Gastrocnemius medialis (tissue), 4 donors: ENCODE data around the gene CRNKL1. TPM values are rescaled to one million over a fixed set of nuclear protein-coding genes. Genes with fewer than 3 reads are reported as not detected.

Experiments
- ATAC-seq, 2 donors: fragments of 150-250 bp; one replicate each; pipeline ENCODE4 v1.9.1; 2016
- DNase-seq, 2 donors: peaks; one replicate each; pipeline ENCODE4 v3.0.0-alpha.2; 2019
- H3K27ac ChIP-seq, 4 donors: fragments of 200-600 bp; sonication (generic); 1 replicate in 1 of 4; 2 replicates in 3 of 4; pipeline ENCODE4 v1.5.1; 2016 to 2018; ENCODE audit warnings: mild to moderate bottlenecking in 2 of 4, moderate library complexity in 1 of 4
- H3K27me3 ChIP-seq, 3 donors: fragments of 200-600 bp; sonication (generic) in 2 of 3; 1 replicate in 1 of 3; 2 replicates in 2 of 3; pipeline versions ENCODE4 v1.5.1 to v1.6.0; 2016 to 2019; ENCODE audit warnings: mild to moderate bottlenecking in 1 of 3, moderate library complexity in 1 of 3
- H3K36me3 ChIP-seq, 2 donors: fragments of 200-600 bp; sonication (generic) in 1 of 2; one replicate each; pipeline ENCODE4 v1.5.1; 2017 to 2018
- H3K4me1 ChIP-seq, 2 donors: fragments of 200-600 bp; sonication (generic) in 1 of 2; one replicate each; pipeline ENCODE4 v1.5.1; 2016 to 2017; ENCODE audit warnings: mild to moderate bottlenecking in 2 of 2
- H3K4me3 ChIP-seq, 4 donors: fragments of 200-600 bp; sonication (generic) in 3 of 4; 1 replicate in 1 of 4; 2 replicates in 3 of 4; pipeline ENCODE4 v1.5.1; 2016 to 2019; ENCODE audit warnings: mild to moderate bottlenecking in 2 of 4
- H3K9me3 ChIP-seq, 3 donors: fragments of 200-600 bp; sonication (generic) in 2 of 3; 1 replicate in 1 of 3; 2 replicates in 2 of 3; pipeline ENCODE4 v1.5.1; 2016 to 2019
- POLR2A ChIP-seq, 2 donors: fragments of 450-650 bp; IDR thresholded peaks; one replicate each; pipeline ENCODE4 v1.6.1; 2017; ENCODE audit warnings: antibody characterized with exemption in 2 of 2, mild to moderate bottlenecking in 2 of 2, moderate library complexity in 2 of 2
- in situ Hi-C, 4 donors: fragments of 200-750 bp; cut with MboI; loops; one replicate each; pipeline versions ENCODE4 v1.15.0 to v1.8.0; 2017; ENCODE audit warnings: low sequenced_read_pairs in 4 of 4
- intact Hi-C: fragments of 100-400 bp; cut with DNase I; formaldehyde crosslinking; loops from one replicate; pipeline ENCODE4 v1.15.1; 2023; ENCODE audit warnings: low total_unique reads
- total RNA-seq, 4 donors: library from RNA; depleted of rRNA; stranded (reverse); fragments of >200 nt; gene quantifications; one replicate each; pipeline versions ENCODE4 v1.1.0 to v1.2.3, GENCODE V29; 2016
- TF ChIP-seq, protein P1 (sequence below), 5 experiments: fragments of 450-650 bp in 3 of 5; fragments of 200-600 bp in 2 of 5; sonication (generic) in 2 of 5; IDR thresholded peaks in 4 of 5; conservative IDR thresholded peaks in 1 of 5; 1 replicate in 4 of 5; 2 replicates in 1 of 5; pipeline ENCODE4 v1.5.1; 2016 to 2019; ENCODE audit warnings: antibody characterized with exemption in 5 of 5, mild to moderate bottlenecking in 3 of 5, moderate library complexity in 3 of 5

The CRNKL1 gene
- total RNA-seq, 4 donors from 2014 or later, result 32.2 to 45.3 (median 39.2) TPM

DNA sequence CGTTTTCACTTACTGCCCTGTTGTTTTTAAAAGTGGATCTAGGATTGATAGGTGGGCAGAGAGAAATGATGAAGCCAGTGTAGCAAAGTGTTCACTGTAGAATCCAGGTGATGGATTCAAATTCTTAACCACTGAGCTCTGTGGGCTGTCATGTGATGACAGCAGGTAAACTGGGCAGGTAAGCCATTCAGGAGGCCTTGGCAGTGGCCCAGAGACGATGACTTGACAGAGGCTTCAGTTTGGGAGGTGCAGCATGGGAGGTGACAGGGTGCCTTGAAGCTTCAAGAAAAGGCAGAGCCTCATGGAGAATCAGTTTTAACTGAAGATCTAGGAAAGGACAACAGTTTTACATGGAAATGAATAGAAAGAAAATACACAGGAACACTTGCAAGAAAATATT lies 33.1 kb downstream of the CRNKL1 start:
- TF ChIP-seq POLR2A (IDR thresholded peaks at IDR 0.05), result no peak
- TF ChIP-seq, protein P1, sequence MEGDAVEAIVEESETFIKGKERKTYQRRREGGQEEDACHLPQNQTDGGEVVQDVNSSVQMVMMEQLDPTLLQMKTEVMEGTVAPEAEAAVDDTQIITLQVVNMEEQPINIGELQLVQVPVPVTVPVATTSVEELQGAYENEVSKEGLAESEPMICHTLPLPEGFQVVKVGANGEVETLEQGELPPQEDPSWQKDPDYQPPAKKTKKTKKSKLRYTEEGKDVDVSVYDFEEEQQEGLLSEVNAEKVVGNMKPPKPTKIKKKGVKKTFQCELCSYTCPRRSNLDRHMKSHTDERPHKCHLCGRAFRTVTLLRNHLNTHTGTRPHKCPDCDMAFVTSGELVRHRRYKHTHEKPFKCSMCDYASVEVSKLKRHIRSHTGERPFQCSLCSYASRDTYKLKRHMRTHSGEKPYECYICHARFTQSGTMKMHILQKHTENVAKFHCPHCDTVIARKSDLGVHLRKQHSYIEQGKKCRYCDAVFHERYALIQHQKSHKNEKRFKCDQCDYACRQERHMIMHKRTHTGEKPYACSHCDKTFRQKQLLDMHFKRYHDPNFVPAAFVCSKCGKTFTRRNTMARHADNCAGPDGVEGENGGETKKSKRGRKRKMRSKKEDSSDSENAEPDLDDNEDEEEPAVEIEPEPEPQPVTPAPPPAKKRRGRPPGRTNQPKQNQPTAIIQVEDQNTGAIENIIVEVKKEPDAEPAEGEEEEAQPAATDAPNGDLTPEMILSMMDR (IDR thresholded peaks at IDR 0.05 in 4 of 5, conservative IDR thresholded peaks at IDR 0.05 in 1 of 5), result no peak
- ATAC-seq (no peak), DNase-seq (no peak)
- Histone ChIP-seq H3K27ac (no peak overlapping the region), H3K4me3 (no peak overlapping the region), H3K4me1 (peaks cover 23 to 24% of the 10 kb centered on the region in 2 donors), H3K9me3 (no peaks in the 10 kb centered on the region), H3K27me3 (no peaks in the 10 kb centered on the region), H3K36me3 (peaks cover 0 to 14% of the 10 kb centered on the region in 2 donors)
- intact Hi-C loops, result no loop called here
- in situ Hi-C loops, result no loop called here

DNA sequence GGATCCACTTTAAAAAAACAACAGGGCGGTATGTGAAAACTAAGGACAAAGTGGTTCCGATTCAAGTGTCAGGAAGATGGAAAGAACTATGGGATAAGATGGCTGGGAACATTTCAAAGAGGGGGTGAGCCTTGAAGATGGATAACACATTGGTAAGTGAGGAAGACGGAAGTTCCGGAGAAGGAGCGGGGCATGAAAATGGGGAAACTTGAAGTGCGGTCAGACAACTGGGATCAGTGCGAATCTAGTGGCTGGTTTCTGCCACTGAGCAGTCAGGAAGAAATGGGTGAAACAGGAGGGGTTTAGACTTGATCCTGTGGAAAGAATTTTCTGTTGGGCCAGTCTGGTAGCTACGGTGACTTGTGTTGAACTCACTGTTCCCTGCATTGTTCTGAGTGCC lies 33.9 kb downstream of the CRNKL1 start:
- no peaks in the 10 kb centered on the region for H3K27me3 ChIP-seq
- intact Hi-C loops (no loop called here), in situ Hi-C loops (no loop called here)
- H3K4me1 ChIP-seq, result peaks cover 23 to 24% of the 10 kb centered on the region in 2 donors
- no peak for DNase-seq
- peak overlapping the region; percentile 81 to 98 (median 88) for H3K4me3 ChIP-seq
- no peaks in the 10 kb centered on the region for H3K9me3 ChIP-seq
- peaks cover 0 to 14% of the 10 kb centered on the region in 2 donors for H3K36me3 ChIP-seq
- TF ChIP-seq POLR2A (IDR thresholded peaks at IDR 0.05), result no peak
- TF ChIP-seq, protein P1 (IDR thresholded peaks at IDR 0.05 in 4 of 5, conservative IDR thresholded peaks at IDR 0.05 in 1 of 5), result no peak
- H3K27ac ChIP-seq, result peak overlapping the region in 1 of 4 donors; percentile 86
- no peak for ATAC-seq

DNA sequence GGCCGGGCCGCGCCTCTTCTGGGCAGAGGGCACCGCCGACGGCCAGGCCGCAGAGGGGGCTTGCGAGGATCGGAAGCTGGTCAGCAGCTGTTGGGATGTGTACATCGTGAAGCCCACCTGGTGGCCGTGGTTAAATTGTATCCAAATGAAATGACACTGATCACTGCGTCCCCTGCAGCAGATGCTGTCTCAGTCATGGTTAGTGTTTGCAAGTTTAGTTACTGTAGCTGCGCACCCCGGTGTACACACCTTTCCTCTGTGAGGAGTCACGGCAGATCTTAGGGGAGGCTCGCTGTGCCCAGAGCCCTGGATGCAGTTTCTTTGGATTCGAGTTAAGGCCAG lies 34.5 kb downstream of the CRNKL1 start:
- intact Hi-C loops, result loop anchor here (1.0 kb wide), 1 partner anchor 34 kb away; the partner anchor contains the start of genes CFAP61 and CRNKL1

DNA sequence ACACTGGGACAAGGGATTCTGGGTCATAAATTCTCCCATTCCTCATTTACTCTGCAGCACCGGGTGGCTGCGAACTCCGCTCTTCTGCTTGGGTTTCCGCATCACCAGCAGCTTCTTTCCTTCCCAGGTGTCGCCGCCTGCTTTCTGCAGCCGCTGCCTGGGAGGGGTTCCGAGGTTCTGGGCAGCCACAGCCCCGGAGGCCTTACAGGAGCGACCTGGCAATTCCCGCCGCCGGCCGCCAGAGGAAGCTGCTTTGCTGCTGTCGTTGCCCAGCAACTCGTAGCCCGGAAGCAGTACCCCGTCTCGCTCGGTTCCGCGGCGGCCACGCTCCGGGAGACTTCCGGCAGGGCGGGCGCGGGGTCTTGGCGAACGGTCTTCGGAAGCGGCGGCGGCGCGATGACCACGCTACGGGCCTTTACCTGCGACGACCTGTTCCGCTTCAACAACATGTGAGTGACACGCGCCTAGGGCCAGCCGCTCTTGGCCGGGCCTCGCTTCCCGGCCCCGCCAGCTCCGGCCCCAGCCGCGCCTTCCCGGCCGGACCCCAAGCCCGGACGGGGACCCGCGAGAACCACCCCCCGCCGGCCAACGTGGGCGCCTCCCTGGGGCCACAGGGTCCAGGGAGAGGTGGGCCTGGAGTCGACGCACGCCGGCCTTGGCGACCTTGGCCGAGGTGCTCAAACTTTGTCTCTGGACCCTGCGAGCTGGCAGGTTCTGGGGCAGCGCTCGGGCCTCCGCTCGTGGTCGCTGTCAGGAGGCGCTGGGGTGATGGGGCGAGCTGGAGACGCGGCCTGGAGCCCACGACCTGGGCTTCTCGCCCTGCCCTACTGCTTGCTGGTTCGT lies 35.0 kb downstream of the CRNKL1 start, which contains the start of gene NAA20:
TSS of gene NAA20 (plus strand) at position 362 of the 843 bp plus-strand sequence. CDS start at position 397, 35 bp downstream.
- Histone ChIP-seq H3K9me3 (no peaks in the 10 kb centered on the region), H3K4me1 (peaks cover 23 to 24% of the 10 kb centered on the region in 2 donors), H3K27ac (peak within 1 kb of the TSS; percentile 73 to 93 (median 82)), H3K36me3 (peaks cover 0 to 14% of the 10 kb centered on the region in 2 donors), H3K4me3 (peak within 1 kb of the TSS; percentile 81 to 98 (median 88)), H3K27me3 (no peaks in the 10 kb centered on the region)
- intact Hi-C loops (loop anchor here (1.0 kb wide), 1 partner anchor 35 kb away; the partner anchor contains the start of genes CFAP61 and CRNKL1), in situ Hi-C loops (no loop called here)
- TF ChIP-seq POLR2A (IDR thresholded peaks at IDR 0.05), result peak; percentile 59 to 66
- TF ChIP-seq, protein P1 (IDR thresholded peaks at IDR 0.05 in 4 of 5, conservative IDR thresholded peaks at IDR 0.05 in 1 of 5), result peak; percentile 82 to 92 (median 84)
- peak; percentile 92 for DNase-seq
- peak; percentile 97 to 98 for ATAC-seq

More for the DNA sequence above, 34.5 kb downstream of the CRNKL1 start:
- ATAC-seq (peak in 1 of 2 donors; percentile 7), DNase-seq (no peak)
- H3K4me1 ChIP-seq, result peaks cover 23 to 24% of the 10 kb centered on the region in 2 donors
- H3K27ac ChIP-seq, result peak overlapping the region; percentile 73 to 93 (median 82)
- TF ChIP-seq POLR2A (IDR thresholded peaks at IDR 0.05), result no peak
- TF ChIP-seq, protein P1 (IDR thresholded peaks at IDR 0.05 in 4 of 5, conservative IDR thresholded peaks at IDR 0.05 in 1 of 5), result no peak
- peak overlapping the region; percentile 81 to 98 (median 88) for H3K4me3 ChIP-seq
- in situ Hi-C loops, result no loop called here
- H3K27me3 ChIP-seq, result no peaks in the 10 kb centered on the region
- H3K36me3 ChIP-seq, result peaks cover 0 to 14% of the 10 kb centered on the region in 2 donors
- no peaks in the 10 kb centered on the region for H3K9me3 ChIP-seq
